GM23338 (cell line): Measurements from ENCODE around the gene ACTL6B.

Experiments
- CREB1 ChIP-seq: fragments of 250-450 bp; sonication (Bioruptor Pico); IDR thresholded peaks from 2 replicates; pipeline ENCODE4 v1.5.0; 2020; ENCODE audit warnings: low read depth, mild to moderate bottlenecking, moderate library complexity
- EZH2 ChIP-seq: fragments of 200-600 bp; sonication (generic); IDR thresholded peaks from one replicate; pipeline ENCODE4 v1.8.0; 2017; ENCODE audit warnings: antibody characterized with exemption, mild to moderate bottlenecking, low read depth; ENCODE audit not compliant: unreplicated experiment
- EZH2phosphoT487 ChIP-seq: fragments of 200-600 bp; sonication (generic); IDR thresholded peaks from one replicate; pipeline ENCODE4 v1.8.1; 2018; ENCODE audit warnings: antibody characterized with exemption; ENCODE audit not compliant: unreplicated experiment
- POLR2AphosphoS5 ChIP-seq: IDR thresholded peaks from 2 replicates; pipeline ENCODE4 v1.6.1; 2016; ENCODE audit warnings: antibody characterized with exemption, low read depth
- ZNF114 ChIP-seq: fragments of 250-450 bp; sonication (Bioruptor Pico); IDR thresholded peaks from 2 replicates; pipeline ENCODE4 v1.5.0; 2020; ENCODE audit warnings: mild to moderate bottlenecking, moderate library complexity
- TF ChIP-seq, protein P1 (sequence below), 2 experiments: fragments of 200-600 bp in 1 of 2; sonication (generic) in 1 of 2; conservative IDR thresholded peaks; 2 replicates each; pipeline versions ENCODE4 v1.5.1 to v1.6.1; 2016 to 2017; ENCODE audit warnings: antibody characterized with exemption in 2 of 2, low read depth in 2 of 2, mild to moderate bottlenecking in 2 of 2, moderate library complexity in 1 of 2
- TF ChIP-seq, protein P2 (sequence below): IDR thresholded peaks from one replicate; pipeline ENCODE4 v1.6.1; 2018; ENCODE audit warnings: antibody characterized with exemption; ENCODE audit not compliant: unreplicated experiment

GRCh38 chr7:100654908-100655831 is 1.1 kb downstream of the ACTL6B start:
- TF ChIP-seq ZNF114 (CRISPR knock-in tag) (no peak), EZH2 (no peak), POLR2AphosphoS5 (no peak), EZH2phosphoT487 (no peak), CREB1 (no peak)
- TF ChIP-seq, protein P1, sequence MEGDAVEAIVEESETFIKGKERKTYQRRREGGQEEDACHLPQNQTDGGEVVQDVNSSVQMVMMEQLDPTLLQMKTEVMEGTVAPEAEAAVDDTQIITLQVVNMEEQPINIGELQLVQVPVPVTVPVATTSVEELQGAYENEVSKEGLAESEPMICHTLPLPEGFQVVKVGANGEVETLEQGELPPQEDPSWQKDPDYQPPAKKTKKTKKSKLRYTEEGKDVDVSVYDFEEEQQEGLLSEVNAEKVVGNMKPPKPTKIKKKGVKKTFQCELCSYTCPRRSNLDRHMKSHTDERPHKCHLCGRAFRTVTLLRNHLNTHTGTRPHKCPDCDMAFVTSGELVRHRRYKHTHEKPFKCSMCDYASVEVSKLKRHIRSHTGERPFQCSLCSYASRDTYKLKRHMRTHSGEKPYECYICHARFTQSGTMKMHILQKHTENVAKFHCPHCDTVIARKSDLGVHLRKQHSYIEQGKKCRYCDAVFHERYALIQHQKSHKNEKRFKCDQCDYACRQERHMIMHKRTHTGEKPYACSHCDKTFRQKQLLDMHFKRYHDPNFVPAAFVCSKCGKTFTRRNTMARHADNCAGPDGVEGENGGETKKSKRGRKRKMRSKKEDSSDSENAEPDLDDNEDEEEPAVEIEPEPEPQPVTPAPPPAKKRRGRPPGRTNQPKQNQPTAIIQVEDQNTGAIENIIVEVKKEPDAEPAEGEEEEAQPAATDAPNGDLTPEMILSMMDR (conservative IDR thresholded peaks at IDR 0.05; ENCODE audit: low read depth in 2 of 2): no peak
- TF ChIP-seq, protein P2, sequence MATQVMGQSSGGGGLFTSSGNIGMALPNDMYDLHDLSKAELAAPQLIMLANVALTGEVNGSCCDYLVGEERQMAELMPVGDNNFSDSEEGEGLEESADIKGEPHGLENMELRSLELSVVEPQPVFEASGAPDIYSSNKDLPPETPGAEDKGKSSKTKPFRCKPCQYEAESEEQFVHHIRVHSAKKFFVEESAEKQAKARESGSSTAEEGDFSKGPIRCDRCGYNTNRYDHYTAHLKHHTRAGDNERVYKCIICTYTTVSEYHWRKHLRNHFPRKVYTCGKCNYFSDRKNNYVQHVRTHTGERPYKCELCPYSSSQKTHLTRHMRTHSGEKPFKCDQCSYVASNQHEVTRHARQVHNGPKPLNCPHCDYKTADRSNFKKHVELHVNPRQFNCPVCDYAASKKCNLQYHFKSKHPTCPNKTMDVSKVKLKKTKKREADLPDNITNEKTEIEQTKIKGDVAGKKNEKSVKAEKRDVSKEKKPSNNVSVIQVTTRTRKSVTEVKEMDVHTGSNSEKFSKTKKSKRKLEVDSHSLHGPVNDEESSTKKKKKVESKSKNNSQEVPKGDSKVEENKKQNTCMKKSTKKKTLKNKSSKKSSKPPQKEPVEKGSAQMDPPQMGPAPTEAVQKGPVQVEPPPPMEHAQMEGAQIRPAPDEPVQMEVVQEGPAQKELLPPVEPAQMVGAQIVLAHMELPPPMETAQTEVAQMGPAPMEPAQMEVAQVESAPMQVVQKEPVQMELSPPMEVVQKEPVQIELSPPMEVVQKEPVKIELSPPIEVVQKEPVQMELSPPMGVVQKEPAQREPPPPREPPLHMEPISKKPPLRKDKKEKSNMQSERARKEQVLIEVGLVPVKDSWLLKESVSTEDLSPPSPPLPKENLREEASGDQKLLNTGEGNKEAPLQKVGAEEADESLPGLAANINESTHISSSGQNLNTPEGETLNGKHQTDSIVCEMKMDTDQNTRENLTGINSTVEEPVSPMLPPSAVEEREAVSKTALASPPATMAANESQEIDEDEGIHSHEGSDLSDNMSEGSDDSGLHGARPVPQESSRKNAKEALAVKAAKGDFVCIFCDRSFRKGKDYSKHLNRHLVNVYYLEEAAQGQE: no peak
